ENCODE results near the gene SLCO2B1.

The SLCO2B1 gene

DNA sequence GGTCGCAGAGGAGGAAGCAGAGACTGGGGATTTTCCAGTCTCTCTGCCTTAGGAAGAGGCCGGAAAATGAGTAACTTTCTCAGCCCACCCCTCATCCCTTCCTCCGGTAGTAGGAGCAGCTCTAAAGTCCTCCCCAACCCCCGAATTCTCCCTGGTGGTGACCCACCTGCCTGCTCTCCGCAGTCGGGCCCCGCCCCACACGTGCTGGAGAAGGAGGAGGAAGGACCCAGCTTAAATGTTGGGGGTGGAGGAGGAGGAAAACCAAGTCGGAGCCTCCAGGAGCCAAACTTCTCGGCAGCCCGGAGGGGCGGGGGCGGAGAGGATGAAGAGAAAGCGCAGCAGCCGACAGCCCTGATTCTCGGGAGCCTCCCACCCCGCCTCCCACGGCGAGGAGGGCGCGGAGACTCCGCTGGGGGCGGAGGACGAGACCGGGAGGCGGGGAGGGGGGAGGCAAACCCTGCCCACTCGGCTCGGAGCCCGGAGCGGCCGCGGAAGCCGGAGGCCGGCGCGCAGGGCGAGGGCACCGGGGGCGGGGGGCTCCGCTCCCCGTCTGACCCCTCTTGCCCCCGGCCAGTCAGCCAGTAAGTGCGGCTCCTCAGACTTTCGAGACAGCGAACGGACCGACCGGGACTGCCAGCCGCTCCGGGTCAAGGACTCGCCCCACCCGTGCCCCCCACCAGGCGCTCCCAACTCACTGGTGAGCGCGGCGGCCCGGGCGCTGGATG is 89.6 kb downstream of the SLCO2B1 start, which contains the start of gene TPBGL (continued):
- TF ChIP-seq, protein P1, sequence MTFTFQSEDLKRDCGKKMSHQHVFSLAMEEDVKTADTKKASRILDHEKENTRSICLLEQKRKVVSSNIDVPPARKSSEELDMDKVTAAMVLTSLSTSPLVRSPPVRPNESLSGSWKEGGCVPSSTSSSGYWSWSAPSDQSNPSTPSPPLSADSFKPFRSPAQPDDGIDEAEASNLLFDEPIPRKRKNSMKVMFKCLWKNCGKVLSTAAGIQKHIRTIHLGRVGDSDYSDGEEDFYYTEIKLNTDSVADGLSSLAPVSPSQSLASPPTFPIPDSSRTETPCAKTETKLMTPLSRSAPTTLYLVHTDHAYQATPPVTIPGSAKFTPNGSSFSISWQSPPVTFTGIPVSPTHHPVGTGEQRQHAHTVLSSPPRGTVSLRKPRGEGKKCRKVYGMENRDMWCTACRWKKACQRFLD (tag by site-specific recombination; IDR thresholded peaks at IDR 0.05) = no peak
- no peak for TF ChIP-seq ZNF768 (tag by site-specific recombination; IDR thresholded peaks at IDR 0.05)
- no peak for TF ChIP-seq ZNF629 (tag by site-specific recombination; IDR thresholded peaks at IDR 0.05)
- no peak for TF ChIP-seq ZNF324 (tag by site-specific recombination; IDR thresholded peaks at IDR 0.05)
- TF ChIP-seq EGR2 (tag by site-specific recombination; IDR thresholded peaks at IDR 0.05; ENCODE audit: low read depth) = peak; percentile 92
- peak; percentile 56 for TF ChIP-seq SP2 (tag by site-specific recombination; IDR thresholded peaks at IDR 0.05)
- TF ChIP-seq PRDM1 (tag by site-specific recombination; IDR thresholded peaks at IDR 0.05) = no peak
- TF ChIP-seq, protein P2, sequence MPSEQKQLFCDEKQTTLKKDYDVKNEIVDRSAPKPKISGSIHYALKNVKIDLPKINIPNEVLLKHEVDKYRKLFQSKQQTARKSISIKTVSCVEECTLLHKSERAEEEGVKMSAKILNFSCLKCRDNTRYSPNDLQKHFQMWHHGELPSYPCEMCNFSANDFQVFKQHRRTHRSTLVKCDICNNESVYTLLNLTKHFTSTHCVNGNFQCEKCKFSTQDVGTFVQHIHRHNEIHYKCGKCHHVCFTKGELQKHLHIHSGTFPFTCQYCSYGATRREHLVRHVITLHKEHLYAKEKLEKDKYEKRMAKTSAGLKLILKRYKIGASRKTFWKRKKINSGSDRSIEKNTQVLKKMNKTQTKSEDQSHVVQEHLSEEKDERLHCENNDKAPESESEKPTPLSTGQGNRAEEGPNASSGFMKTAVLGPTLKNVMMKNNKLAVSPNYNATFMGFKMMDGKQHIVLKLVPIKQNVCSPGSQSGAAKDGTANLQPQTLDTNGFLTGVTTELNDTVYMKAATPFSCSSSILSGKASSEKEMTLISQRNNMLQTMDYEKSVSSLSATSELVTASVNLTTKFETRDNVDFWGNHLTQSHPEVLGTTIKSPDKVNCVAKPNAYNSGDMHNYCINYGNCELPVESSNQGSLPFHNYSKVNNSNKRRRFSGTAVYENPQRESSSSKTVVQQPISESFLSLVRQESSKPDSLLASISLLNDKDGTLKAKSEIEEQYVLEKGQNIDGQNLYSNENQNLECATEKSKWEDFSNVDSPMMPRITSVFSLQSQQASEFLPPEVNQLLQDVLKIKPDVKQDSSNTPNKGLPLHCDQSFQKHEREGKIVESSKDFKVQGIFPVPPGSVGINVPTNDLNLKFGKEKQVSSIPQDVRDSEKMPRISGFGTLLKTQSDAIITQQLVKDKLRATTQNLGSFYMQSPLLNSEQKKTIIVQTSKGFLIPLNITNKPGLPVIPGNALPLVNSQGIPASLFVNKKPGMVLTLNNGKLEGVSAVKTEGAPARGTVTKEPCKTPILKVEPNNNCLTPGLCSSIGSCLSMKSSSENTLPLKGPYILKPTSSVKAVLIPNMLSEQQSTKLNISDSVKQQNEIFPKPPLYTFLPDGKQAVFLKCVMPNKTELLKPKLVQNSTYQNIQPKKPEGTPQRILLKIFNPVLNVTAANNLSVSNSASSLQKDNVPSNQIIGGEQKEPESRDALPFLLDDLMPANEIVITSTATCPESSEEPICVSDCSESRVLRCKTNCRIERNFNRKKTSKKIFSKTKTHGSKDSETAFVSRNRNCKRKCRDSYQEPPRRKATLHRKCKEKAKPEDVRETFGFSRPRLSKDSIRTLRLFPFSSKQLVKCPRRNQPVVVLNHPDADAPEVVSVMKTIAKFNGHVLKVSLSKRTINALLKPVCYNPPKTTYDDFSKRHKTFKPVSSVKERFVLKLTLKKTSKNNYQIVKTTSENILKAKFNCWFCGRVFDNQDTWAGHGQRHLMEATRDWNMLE (tag by site-specific recombination; conservative IDR thresholded peaks at IDR 0.05; ENCODE audit: low read depth) = no peak
- TF ChIP-seq ZNF777 (tag by site-specific recombination; IDR thresholded peaks at IDR 0.05; ENCODE audit: borderline replicate concordance) = no peak
- no peak for TF ChIP-seq ZNF391 (tag by site-specific recombination; IDR thresholded peaks at IDR 0.05; ENCODE audit: borderline replicate concordance, low read depth)
- TF ChIP-seq, protein P3, sequence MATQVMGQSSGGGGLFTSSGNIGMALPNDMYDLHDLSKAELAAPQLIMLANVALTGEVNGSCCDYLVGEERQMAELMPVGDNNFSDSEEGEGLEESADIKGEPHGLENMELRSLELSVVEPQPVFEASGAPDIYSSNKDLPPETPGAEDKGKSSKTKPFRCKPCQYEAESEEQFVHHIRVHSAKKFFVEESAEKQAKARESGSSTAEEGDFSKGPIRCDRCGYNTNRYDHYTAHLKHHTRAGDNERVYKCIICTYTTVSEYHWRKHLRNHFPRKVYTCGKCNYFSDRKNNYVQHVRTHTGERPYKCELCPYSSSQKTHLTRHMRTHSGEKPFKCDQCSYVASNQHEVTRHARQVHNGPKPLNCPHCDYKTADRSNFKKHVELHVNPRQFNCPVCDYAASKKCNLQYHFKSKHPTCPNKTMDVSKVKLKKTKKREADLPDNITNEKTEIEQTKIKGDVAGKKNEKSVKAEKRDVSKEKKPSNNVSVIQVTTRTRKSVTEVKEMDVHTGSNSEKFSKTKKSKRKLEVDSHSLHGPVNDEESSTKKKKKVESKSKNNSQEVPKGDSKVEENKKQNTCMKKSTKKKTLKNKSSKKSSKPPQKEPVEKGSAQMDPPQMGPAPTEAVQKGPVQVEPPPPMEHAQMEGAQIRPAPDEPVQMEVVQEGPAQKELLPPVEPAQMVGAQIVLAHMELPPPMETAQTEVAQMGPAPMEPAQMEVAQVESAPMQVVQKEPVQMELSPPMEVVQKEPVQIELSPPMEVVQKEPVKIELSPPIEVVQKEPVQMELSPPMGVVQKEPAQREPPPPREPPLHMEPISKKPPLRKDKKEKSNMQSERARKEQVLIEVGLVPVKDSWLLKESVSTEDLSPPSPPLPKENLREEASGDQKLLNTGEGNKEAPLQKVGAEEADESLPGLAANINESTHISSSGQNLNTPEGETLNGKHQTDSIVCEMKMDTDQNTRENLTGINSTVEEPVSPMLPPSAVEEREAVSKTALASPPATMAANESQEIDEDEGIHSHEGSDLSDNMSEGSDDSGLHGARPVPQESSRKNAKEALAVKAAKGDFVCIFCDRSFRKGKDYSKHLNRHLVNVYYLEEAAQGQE (tag by site-specific recombination; IDR thresholded peaks at IDR 0.05) = no peak
- TF ChIP-seq GLIS2 (tag by site-specific recombination; IDR thresholded peaks at IDR 0.05) = peak; percentile 86
- TF ChIP-seq ZNF23 (tag by site-specific recombination; IDR thresholded peaks at IDR 0.05; ENCODE audit: borderline replicate concordance) = no peak
- TF ChIP-seq ZNF335 (tag by site-specific recombination; conservative IDR thresholded peaks at IDR 0.05) = peak; percentile 47
- TF ChIP-seq BCL11B (tag by site-specific recombination; IDR thresholded peaks at IDR 0.05; ENCODE audit: low read depth) = no peak
- TF ChIP-seq ZNF274 (IDR thresholded peaks at IDR 0.05; ENCODE audit: low read length) = no peak
- no peak for TF ChIP-seq ZNF274 (tag by site-specific recombination; IDR thresholded peaks at IDR 0.05; ENCODE audit: borderline replicate concordance)
- no peak for TF ChIP-seq SETDB1 (IDR thresholded peaks at IDR 0.05; ENCODE audit: insufficient read length, low read length)
- TF ChIP-seq SP7 (tag by site-specific recombination; IDR thresholded peaks at IDR 0.05) = peak; percentile 44; the same call in 1 of the 2 replicates
- TF ChIP-seq, protein P4, sequence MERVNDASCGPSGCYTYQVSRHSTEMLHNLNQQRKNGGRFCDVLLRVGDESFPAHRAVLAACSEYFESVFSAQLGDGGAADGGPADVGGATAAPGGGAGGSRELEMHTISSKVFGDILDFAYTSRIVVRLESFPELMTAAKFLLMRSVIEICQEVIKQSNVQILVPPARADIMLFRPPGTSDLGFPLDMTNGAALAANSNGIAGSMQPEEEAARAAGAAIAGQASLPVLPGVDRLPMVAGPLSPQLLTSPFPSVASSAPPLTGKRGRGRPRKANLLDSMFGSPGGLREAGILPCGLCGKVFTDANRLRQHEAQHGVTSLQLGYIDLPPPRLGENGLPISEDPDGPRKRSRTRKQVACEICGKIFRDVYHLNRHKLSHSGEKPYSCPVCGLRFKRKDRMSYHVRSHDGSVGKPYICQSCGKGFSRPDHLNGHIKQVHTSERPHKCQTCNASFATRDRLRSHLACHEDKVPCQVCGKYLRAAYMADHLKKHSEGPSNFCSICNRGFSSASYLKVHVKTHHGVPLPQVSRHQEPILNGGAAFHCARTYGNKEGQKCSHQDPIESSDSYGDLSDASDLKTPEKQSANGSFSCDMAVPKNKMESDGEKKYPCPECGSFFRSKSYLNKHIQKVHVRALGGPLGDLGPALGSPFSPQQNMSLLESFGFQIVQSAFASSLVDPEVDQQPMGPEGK (tag by site-specific recombination; IDR thresholded peaks at IDR 0.05) = peak; percentile 33; the same call in 1 of the 2 replicates
- TF ChIP-seq, protein P5, sequence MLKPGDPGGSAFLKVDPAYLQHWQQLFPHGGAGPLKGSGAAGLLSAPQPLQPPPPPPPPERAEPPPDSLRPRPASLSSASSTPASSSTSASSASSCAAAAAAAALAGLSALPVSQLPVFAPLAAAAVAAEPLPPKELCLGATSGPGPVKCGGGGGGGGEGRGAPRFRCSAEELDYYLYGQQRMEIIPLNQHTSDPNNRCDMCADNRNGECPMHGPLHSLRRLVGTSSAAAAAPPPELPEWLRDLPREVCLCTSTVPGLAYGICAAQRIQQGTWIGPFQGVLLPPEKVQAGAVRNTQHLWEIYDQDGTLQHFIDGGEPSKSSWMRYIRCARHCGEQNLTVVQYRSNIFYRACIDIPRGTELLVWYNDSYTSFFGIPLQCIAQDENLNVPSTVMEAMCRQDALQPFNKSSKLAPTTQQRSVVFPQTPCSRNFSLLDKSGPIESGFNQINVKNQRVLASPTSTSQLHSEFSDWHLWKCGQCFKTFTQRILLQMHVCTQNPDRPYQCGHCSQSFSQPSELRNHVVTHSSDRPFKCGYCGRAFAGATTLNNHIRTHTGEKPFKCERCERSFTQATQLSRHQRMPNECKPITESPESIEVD (tag by site-specific recombination; IDR thresholded peaks at IDR 0.05) = no peak
- TF ChIP-seq, protein P6, sequence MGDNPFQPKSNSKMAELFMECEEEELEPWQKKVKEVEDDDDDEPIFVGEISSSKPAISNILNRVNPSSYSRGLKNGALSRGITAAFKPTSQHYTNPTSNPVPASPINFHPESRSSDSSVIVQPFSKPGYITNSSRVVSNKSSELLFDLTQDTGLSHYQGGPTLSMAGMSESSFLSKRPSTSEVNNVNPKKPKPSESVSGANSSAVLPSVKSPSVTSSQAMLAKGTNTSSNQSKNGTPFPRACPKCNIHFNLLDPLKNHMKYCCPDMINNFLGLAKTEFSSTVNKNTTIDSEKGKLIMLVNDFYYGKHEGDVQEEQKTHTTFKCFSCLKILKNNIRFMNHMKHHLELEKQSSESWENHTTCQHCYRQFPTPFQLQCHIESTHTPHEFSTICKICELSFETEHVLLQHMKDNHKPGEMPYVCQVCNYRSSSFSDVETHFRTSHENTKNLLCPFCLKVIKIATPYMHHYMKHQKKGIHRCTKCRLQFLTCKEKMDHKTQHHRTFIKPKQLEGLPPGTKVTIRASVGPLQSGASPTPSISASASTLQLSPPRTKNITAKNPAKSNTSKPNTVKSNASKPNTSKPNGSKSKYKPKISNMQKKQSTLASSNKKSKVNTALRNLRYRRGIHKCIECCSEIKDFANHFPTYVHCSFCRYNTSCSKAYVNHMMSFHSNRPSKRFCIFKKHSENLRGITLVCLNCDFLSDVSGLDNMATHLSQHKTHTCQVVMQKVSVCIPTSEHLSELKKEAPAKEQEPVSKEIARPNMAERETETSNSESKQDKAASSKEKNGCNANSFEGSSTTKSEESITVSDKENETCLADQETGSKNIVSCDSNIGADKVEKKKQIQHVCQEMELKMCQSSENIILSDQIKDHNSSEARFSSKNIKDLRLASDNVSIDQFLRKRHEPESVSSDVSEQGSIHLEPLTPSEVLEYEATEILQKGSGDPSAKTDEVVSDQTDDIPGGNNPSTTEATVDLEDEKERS (tag by site-specific recombination; IDR thresholded peaks at IDR 0.05) = no peak

All from HEK293 (cell line).